Liver (tissue), 9 donors: ENCODE results near the gene TMEM108. TPM values are rescaled to one million over a fixed set of nuclear protein-coding genes. Genes with fewer than 3 reads are reported as not detected.

Experiments used
- DNase-seq: peaks from one replicate; pipeline ENCODE4 v3.0.0-alpha.2; 2017; ENCODE audit warnings: low spot score
- H3K27ac ChIP-seq, 2 donors: one replicate each; pipeline ENCODE4 v1.7.0; 2013; ENCODE audit warnings: inconsistent platforms in 2 of 2, low read length in 2 of 2, control low read depth in 1 of 2, low read depth in 1 of 2, mild to moderate bottlenecking in 1 of 2
- H3K27me3 ChIP-seq, 4 donors: one replicate each; pipeline versions ENCODE4 v1.6.1 to v1.7.0; 2013; ENCODE audit warnings: low read length in 3 of 4, inconsistent platforms in 1 of 4, mild to moderate bottlenecking in 1 of 4, moderate library complexity in 1 of 4; ENCODE audit not compliant: control insufficient read depth in 4 of 4, insufficient read depth in 4 of 4
- H3K36me3 ChIP-seq, 4 donors: one replicate each; pipeline versions ENCODE4 v1.6.1 to v1.7.0; 2013; ENCODE audit warnings: low read length in 3 of 4, mild to moderate bottlenecking in 3 of 4, low read depth in 1 of 4, moderate library complexity in 1 of 4; ENCODE audit not compliant: control insufficient read depth in 4 of 4, insufficient read depth in 3 of 4
- H3K4me1 ChIP-seq, 4 donors: one replicate each; pipeline versions ENCODE4 v1.6.1 to v1.7.0; 2013; ENCODE audit warnings: low read length in 3 of 4, mild to moderate bottlenecking in 3 of 4, moderate library complexity in 1 of 4; ENCODE audit not compliant: control insufficient read depth in 4 of 4, insufficient read depth in 4 of 4
- H3K4me3 ChIP-seq, 3 donors: one replicate each; pipeline versions ENCODE4 v1.6.1 to v1.7.0; 2013; ENCODE audit warnings: low read length in 3 of 3, control low read depth in 1 of 3, low read depth in 1 of 3, mild to moderate bottlenecking in 1 of 3
- H3K9ac ChIP-seq, 2 donors: one replicate each; pipeline ENCODE4 v1.7.0; 2013; ENCODE audit warnings: low read length in 2 of 2, mild to moderate bottlenecking in 2 of 2, moderate library complexity in 2 of 2, control low read depth in 1 of 2, low read depth in 1 of 2
- H3K9me3 ChIP-seq, 4 donors: one replicate each; pipeline versions ENCODE4 v1.6.1 to v1.7.0; 2013; ENCODE audit warnings: low read length in 3 of 4; ENCODE audit not compliant: control insufficient read depth in 4 of 4
- EGR1 ChIP-seq, 2 donors: IDR thresholded peaks; 2 replicates each; pipeline ENCODE4 v1.6.1; 2016 to 2018; ENCODE audit warnings: antibody characterized with exemption in 2 of 2, low read depth in 2 of 2
- FOXA1 ChIP-seq: IDR thresholded peaks from 2 replicates; pipeline ENCODE4 v1.6.1; 2016; ENCODE audit warnings: antibody characterized with exemption
- FOXA2 ChIP-seq: IDR thresholded peaks from 2 replicates; pipeline ENCODE4 v1.6.1; 2016; ENCODE audit warnings: antibody characterized with exemption
- GABPA ChIP-seq, 2 donors: IDR thresholded peaks in 1 of 2; conservative IDR thresholded peaks in 1 of 2; 2 replicates each; pipeline ENCODE4 v1.6.1; 2016; ENCODE audit warnings: antibody characterized with exemption in 2 of 2, mild to moderate bottlenecking in 1 of 2, moderate library complexity in 1 of 2
- HNF4A ChIP-seq, 2 donors: conservative IDR thresholded peaks; 2 replicates each; pipeline ENCODE4 v1.6.1; 2016; ENCODE audit warnings: antibody characterized with exemption in 2 of 2, mild to moderate bottlenecking in 2 of 2
- HNF4G ChIP-seq: IDR thresholded peaks from 2 replicates; pipeline ENCODE4 v1.6.1; 2016; ENCODE audit warnings: antibody characterized with exemption
- JUND ChIP-seq, 2 donors: IDR thresholded peaks; 2 replicates each; pipeline ENCODE4 v1.6.1; 2016; ENCODE audit warnings: antibody characterized with exemption in 2 of 2
- NR2F2 ChIP-seq: IDR thresholded peaks from 2 replicates; pipeline ENCODE4 v1.6.1; 2016; ENCODE audit warnings: antibody characterized with exemption
- RAD21 ChIP-seq, 2 donors: IDR thresholded peaks; 2 replicates each; pipeline ENCODE4 v1.6.1; 2016; ENCODE audit warnings: antibody characterized with exemption in 2 of 2, mild to moderate bottlenecking in 2 of 2
- RXRA ChIP-seq, 2 donors: IDR thresholded peaks; 2 replicates each; pipeline ENCODE4 v1.6.1; 2017 to 2018; ENCODE audit warnings: antibody characterized with exemption in 2 of 2, mild to moderate bottlenecking in 1 of 2
- SP1 ChIP-seq: IDR thresholded peaks from 2 replicates; pipeline ENCODE4 v1.6.1; 2018; ENCODE audit warnings: antibody characterized with exemption, mild to moderate bottlenecking
- TAF1 ChIP-seq: conservative IDR thresholded peaks from 2 replicates; pipeline ENCODE4 v1.6.1; 2016; ENCODE audit warnings: antibody characterized with exemption, mild to moderate bottlenecking
- YY1 ChIP-seq: IDR thresholded peaks from 2 replicates; pipeline ENCODE4 v1.6.1; 2016; ENCODE audit warnings: antibody characterized with exemption, mild to moderate bottlenecking
- WGBS: extraction: QIAGEN DNeasy Blood & Tissue Kit; methylation state at CpG from one replicate; pipeline ENCODE4 v1.1.7; 2013; 5-methylcytosine and 5-hydroxymethylcytosine counted together
- polyA plus RNA-seq, 2 donors: library from polyadenylated mRNA; stranded (reverse) in 1 of 2; unstranded in 1 of 2; fragments of 200-250 nt in 1 of 2; fragments of >200 nt in 1 of 2; fragmentation: Nextera tagmentation in 1 of 2; extraction: Ambion mirVana in 1 of 2; gene quantifications; one replicate each; pipeline versions ENCODE4 v1.2.1 to v1.2.3, GENCODE V29; 2013 to 2015
- total RNA-seq, 2 donors: library from RNA; depleted of rRNA; stranded (reverse); fragments of >200 nt; gene quantifications; one replicate each; pipeline ENCODE4 v1.2.3, GENCODE V29; 2014
- TF ChIP-seq, protein P1 (sequence below): IDR thresholded peaks from 2 replicates; pipeline ENCODE4 v1.6.1; 2016; ENCODE audit warnings: antibody characterized with exemption, mild to moderate bottlenecking
- TF ChIP-seq, protein P2 (sequence below): fragments of 150-350 bp; IDR thresholded peaks from 2 replicates; pipeline ENCODE4 v1.5.1; 2017; ENCODE audit warnings: improper control_type of control experiment, low read depth, low read length; ENCODE audit not compliant: missing input control
- TF ChIP-seq, protein P3 (sequence below): IDR thresholded peaks from 2 replicates; pipeline ENCODE4 v1.6.1; 2016; ENCODE audit warnings: antibody characterized with exemption
- TF ChIP-seq, protein P4 (sequence below): IDR thresholded peaks from 2 replicates; pipeline ENCODE4 v1.6.1; 2016; ENCODE audit warnings: antibody characterized with exemption
- TF ChIP-seq, protein P5 (sequence below): IDR thresholded peaks from 2 replicates; pipeline ENCODE4 v1.6.1; 2016; ENCODE audit warnings: antibody characterized with exemption
- donor health status: healthy.
- donor health status: healthy.
- donor health status: healthy.
- donor health status: healthy.
- donor health status: healthy.

TMEM108 gene
- total and polyA plus RNA-seq, 4 donors = 0.05 to 0.10 TPM; not detected in 2

DNA sequence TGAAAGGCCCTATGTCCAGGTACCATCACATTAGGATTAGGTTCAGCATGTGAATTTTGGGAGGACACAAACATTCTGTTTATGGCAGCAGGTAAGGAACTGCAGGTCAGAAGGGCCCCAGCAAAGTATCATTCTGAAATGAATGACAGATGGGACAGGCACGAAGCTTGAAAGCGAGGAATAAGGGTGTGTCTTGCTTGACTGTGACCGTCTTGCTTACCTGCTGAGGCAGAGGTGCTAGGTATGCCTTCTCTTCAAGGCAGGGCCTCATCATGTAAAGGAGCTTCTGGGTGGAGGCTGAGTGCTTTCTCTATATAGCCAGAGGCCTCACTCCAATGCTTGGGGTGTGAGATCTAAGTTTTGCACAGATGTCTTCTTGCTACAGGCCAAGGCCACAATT lies 41.4 kb downstream of the TMEM108 start:
- no peak overlapping the region for H3K9ac ChIP-seq
- no peak overlapping the region for H3K4me3 ChIP-seq
- DNase-seq = no peak
- no peaks in the 10 kb centered on the region for H3K36me3 ChIP-seq
- TF ChIP-seq HNF4A (conservative IDR thresholded peaks at IDR 0.05) = no peak
- TF ChIP-seq, protein P1, sequence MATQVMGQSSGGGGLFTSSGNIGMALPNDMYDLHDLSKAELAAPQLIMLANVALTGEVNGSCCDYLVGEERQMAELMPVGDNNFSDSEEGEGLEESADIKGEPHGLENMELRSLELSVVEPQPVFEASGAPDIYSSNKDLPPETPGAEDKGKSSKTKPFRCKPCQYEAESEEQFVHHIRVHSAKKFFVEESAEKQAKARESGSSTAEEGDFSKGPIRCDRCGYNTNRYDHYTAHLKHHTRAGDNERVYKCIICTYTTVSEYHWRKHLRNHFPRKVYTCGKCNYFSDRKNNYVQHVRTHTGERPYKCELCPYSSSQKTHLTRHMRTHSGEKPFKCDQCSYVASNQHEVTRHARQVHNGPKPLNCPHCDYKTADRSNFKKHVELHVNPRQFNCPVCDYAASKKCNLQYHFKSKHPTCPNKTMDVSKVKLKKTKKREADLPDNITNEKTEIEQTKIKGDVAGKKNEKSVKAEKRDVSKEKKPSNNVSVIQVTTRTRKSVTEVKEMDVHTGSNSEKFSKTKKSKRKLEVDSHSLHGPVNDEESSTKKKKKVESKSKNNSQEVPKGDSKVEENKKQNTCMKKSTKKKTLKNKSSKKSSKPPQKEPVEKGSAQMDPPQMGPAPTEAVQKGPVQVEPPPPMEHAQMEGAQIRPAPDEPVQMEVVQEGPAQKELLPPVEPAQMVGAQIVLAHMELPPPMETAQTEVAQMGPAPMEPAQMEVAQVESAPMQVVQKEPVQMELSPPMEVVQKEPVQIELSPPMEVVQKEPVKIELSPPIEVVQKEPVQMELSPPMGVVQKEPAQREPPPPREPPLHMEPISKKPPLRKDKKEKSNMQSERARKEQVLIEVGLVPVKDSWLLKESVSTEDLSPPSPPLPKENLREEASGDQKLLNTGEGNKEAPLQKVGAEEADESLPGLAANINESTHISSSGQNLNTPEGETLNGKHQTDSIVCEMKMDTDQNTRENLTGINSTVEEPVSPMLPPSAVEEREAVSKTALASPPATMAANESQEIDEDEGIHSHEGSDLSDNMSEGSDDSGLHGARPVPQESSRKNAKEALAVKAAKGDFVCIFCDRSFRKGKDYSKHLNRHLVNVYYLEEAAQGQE = no peak
- TF ChIP-seq, protein P2, sequence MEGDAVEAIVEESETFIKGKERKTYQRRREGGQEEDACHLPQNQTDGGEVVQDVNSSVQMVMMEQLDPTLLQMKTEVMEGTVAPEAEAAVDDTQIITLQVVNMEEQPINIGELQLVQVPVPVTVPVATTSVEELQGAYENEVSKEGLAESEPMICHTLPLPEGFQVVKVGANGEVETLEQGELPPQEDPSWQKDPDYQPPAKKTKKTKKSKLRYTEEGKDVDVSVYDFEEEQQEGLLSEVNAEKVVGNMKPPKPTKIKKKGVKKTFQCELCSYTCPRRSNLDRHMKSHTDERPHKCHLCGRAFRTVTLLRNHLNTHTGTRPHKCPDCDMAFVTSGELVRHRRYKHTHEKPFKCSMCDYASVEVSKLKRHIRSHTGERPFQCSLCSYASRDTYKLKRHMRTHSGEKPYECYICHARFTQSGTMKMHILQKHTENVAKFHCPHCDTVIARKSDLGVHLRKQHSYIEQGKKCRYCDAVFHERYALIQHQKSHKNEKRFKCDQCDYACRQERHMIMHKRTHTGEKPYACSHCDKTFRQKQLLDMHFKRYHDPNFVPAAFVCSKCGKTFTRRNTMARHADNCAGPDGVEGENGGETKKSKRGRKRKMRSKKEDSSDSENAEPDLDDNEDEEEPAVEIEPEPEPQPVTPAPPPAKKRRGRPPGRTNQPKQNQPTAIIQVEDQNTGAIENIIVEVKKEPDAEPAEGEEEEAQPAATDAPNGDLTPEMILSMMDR = no peak
- no peak overlapping the region for H3K27ac ChIP-seq
- H3K9me3 ChIP-seq = peaks cover 0 to 6% (median 0%) of the 10 kb centered on the region in 4 donors
- 59% methylated on average over 3 of the region's 3 CpGs for WGBS
- no peaks in the 10 kb centered on the region for H3K4me1 ChIP-seq
- peaks cover 0 to 3% (median 0%) of the 10 kb centered on the region in 4 donors for H3K27me3 ChIP-seq

DNA sequence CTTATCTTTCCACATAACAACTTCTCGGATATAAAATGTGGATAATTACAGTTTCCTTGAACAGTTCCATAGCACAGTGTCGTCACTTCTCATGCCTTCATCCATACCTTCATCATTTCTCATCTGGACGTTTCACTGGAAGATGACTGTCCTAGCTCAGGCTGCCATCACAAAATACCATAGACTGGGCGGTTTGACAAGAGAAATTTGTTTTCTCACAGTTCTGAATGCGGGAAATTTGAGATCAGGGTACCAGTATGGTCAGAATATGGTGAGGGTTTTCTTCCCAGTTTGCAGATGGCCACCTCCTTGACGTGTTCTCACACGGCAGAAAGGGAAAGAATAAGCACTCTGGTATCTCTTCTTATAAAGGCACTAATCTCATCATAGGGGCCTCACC lies 42.8 kb downstream of the TMEM108 start:
- TF ChIP-seq, protein P3, sequence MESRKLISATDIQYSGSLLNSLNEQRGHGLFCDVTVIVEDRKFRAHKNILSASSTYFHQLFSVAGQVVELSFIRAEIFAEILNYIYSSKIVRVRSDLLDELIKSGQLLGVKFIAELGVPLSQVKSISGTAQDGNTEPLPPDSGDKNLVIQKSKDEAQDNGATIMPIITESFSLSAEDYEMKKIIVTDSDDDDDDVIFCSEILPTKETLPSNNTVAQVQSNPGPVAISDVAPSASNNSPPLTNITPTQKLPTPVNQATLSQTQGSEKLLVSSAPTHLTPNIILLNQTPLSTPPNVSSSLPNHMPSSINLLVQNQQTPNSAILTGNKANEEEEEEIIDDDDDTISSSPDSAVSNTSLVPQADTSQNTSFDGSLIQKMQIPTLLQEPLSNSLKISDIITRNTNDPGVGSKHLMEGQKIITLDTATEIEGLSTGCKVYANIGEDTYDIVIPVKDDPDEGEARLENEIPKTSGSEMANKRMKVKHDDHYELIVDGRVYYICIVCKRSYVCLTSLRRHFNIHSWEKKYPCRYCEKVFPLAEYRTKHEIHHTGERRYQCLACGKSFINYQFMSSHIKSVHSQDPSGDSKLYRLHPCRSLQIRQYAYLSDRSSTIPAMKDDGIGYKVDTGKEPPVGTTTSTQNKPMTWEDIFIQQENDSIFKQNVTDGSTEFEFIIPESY = no peak
- TF ChIP-seq HNF4G (no peak), FOXA1 (no peak), HNF4A (conservative IDR thresholded peaks at IDR 0.05) (no peak), NR2F2 (no peak), FOXA2 (no peak), YY1 (no peak), RXRA (IDR thresholded peaks at IDR 0.05) (no peak), EGR1 (IDR thresholded peaks at IDR 0.05; ENCODE audit: low read depth in 2 of 2) (no peak), TAF1 (no peak), GABPA (IDR thresholded peaks at IDR 0.05 in 1 of 2, conservative IDR thresholded peaks at IDR 0.05 in 1 of 2) (no peak), RAD21 (IDR thresholded peaks at IDR 0.05) (no peak), JUND (IDR thresholded peaks at IDR 0.05) (no peak), SP1 (no peak)
- TF ChIP-seq, protein P4, sequence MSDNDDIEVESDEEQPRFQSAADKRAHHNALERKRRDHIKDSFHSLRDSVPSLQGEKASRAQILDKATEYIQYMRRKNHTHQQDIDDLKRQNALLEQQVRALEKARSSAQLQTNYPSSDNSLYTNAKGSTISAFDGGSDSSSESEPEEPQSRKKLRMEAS = no peak
- TF ChIP-seq, protein P1 = no peak
- TF ChIP-seq, protein P2 = no peak
- TF ChIP-seq, protein P5, sequence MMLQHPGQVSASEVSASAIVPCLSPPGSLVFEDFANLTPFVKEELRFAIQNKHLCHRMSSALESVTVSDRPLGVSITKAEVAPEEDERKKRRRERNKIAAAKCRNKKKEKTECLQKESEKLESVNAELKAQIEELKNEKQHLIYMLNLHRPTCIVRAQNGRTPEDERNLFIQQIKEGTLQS = no peak
- no peaks in the 10 kb centered on the region for H3K36me3 ChIP-seq
- no peaks in the 10 kb centered on the region for H3K27me3 ChIP-seq
- no peak for DNase-seq
- no peak overlapping the region for H3K4me3 ChIP-seq
- H3K4me1 ChIP-seq = no peaks in the 10 kb centered on the region
- 81% methylated on average over 7 of the region's 7 CpGs for WGBS
- H3K9ac ChIP-seq = no peak overlapping the region
- no peak overlapping the region for H3K27ac ChIP-seq
- peaks cover 0 to 6% (median 0%) of the 10 kb centered on the region in 4 donors for H3K9me3 ChIP-seq
